ENCODE measurements around the gene ZFY. TPM values are rescaled to one million over a fixed set of nuclear protein-coding genes. Genes with fewer than 3 reads are reported as not detected.
"Not testable (repeated sequence)": the region's sequence is repeated elsewhere in the genome, so short reads cannot be mapped to it uniquely, and the experiment has no call there.

The ZFY gene
- total RNA-seq, 8 experiments from 2014 or later, result 4.1 to 11.2 (median 9.7) TPM; not detected in 2

DNA sequence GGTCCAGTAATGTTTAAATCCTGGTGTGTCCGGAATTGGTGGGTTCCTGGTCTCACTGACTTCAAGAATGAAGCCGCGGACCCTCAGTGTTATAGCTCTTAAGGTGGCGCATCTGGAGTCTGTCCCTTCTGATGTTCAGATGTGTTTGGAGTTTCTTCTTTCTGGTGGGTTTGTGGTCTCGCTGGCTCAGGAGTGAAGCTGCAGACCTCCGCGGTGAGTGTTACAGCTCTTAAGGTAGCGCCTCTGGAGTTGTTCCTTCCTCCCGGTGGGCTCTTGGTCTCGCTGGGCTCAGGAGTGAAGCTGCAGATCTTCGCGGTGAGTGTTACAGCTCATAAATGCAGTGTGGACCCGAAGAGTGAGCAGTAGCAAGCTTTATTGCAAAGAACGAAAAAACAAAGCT lies 62.2 kb downstream of the ZFY start:
- H3K4me3 ChIP-seq; in situ Hi-C loops (cut with MboI; ENCODE audit: low pct_unique_long_range_greater_than_20kb in 2 of 9, low sequenced_read_pairs in 9 of 9, unreplicated experiment in 9 of 9); H3K4me1 ChIP-seq (replicated peaks in 1 of 2); H3K27ac ChIP-seq; ATAC-seq (replicated peaks in 6 of 8): not testable (repeated sequence)
- WGBS, 10 experiments, result 100% methylated on average over 1 of the region's 14 CpGs; no CpG with 5 or more reads in 9 of the 10 experiments

DNA sequence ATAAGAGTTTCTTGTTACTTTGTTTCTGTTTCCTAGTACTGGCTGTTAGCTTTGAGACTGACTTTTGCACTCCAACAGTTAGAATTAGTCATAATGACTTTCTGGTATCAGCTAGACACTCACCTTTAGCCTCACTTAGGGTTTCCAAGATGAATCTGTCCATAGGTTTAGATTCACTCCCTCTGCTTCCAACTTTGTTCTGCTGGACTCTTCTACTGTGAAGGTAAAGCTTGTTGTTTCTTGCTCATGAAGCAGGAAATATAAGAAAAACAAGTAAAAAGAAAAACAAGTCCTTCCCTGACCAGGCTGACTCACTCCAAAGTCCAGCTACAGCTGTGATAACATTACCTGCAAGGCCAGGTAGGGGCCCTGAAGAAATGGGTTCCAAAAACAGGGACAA lies 67.0 kb downstream of the ZFY start:
- Histone ChIP-seq H3K4me3 (no peak overlapping the region), H3K27ac (no peak overlapping the region), H3K4me1 (replicated peaks in 1 of 2) (no peaks in the 10 kb centered on the region)
- in situ Hi-C loops (cut with MboI; ENCODE audit: low pct_unique_long_range_greater_than_20kb in 2 of 9, low sequenced_read_pairs in 9 of 9, unreplicated experiment in 9 of 9), result no loop called here
- ATAC-seq (replicated peaks in 6 of 8), result no peak

DNA sequence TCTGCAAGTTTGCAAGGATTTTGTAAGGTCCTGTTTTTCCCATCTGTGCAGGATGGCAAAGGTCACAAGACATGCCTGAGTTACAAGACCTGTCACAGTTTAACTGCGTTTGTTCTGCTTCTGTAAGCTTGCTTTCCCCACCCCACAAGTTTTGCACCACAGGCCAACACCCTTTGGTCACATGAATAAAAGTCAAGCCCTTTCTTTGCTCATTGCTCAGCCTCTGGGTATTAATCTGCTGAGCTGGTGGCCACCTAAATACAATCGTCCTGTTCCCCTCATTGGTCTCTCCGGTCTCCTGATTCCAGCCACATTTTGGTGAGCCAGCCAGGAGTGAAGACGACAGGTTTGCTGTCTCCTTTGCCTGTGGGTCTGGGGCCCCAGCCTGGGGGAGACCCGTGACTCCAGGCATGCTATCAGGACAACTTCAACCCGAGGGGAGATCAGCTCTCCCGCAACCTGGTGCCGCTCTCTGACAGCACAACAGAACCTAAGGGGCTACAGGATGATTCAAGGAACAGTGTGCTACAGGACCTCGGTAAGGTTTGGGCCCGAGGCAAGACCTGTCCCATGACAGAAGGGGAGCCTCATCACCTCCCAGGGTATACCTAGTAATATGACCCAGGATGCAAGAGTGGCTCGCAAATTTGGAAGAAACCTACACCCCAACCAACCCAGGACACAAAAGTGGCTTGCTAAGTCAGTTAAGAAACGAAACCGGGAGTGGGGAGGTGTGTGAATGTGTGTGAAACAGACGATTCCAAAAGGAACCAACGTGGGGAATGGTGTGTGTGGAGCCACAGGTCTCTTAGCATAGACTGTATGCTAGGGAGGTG lies 67.7 kb downstream of the ZFY start:
- Histone ChIP-seq H3K4me1 (replicated peaks in 1 of 2) (no peaks in the 10 kb centered on the region), H3K4me3 (no peak overlapping the region), H3K27ac (no peak overlapping the region)
- peak in 3 of 8 experiments; percentile 68 to 73 (median 68) for ATAC-seq (replicated peaks in 6 of 8)
- 92% methylated on average over 2 of the region's 15 CpGs; no CpG with 5 or more reads in 9 of the 10 experiments for WGBS, 10 experiments
- in situ Hi-C loops (cut with MboI; ENCODE audit: low pct_unique_long_range_greater_than_20kb in 2 of 9, low sequenced_read_pairs in 9 of 9, unreplicated experiment in 9 of 9), result no loop called here

DNA sequence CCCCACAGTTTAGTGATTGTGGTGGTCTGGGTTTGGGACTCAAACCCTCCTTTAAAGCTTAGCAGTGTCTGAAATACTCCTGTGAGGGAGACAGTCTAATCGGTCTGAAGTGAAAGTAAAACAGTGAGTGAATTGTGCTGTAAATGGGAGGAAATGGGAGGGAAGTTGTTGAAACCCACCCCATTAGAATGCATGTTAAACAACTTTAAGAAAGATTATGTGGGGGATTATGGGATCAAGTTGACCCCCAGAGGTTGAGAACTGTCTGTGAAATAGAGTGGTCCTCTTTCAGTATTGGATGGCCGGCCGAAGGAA lies 68.3 kb downstream of the ZFY start:
- in situ Hi-C loops (cut with MboI; ENCODE audit: low pct_unique_long_range_greater_than_20kb in 2 of 9, low sequenced_read_pairs in 9 of 9, unreplicated experiment in 9 of 9), result no loop called here
- ATAC-seq (replicated peaks in 6 of 8), result peak in 2 of 8 experiments; percentile 31 to 57
- WGBS, 10 experiments, result 0% methylated on average over 2 of the region's 3 CpGs; no CpG with 5 or more reads in 9 of the 10 experiments
- H3K4me1 ChIP-seq (replicated peaks in 1 of 2), result no peaks in the 10 kb centered on the region
- H3K27ac ChIP-seq, result no peak overlapping the region
- H3K4me3 ChIP-seq, result no peak overlapping the region

DNA sequence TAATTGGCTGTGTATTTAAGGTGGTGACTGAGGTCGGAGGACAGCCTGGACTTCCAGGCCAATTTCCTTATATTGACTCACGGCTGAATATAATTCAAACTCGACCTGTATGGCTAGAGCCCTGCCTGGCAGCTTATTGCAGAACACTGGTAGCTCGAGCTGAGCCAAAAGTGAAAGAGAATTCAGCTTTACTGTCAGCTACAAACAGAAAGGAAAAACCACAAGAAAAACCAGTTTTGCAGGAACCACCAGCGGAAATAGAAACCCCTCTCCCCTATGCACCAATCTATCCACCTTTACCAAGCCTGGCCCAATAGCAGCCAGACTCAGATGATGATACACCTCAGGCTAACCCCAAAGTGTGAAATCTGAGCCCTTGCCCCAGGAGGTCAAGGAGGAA lies 68.7 kb downstream of the ZFY start:
- H3K4me3 ChIP-seq, result no peak overlapping the region
- WGBS, 10 experiments, result 4 to 100% (median 80%) methylated on average over 1 to 3 of the region's 5 CpGs; no CpG with 5 or more reads in 5 of the 10 experiments
- H3K27ac ChIP-seq, result no peak overlapping the region
- ATAC-seq (replicated peaks in 6 of 8), result peak in 3 of 8 experiments; percentile 8 to 39 (median 12)
- in situ Hi-C loops (cut with MboI; ENCODE audit: low pct_unique_long_range_greater_than_20kb in 2 of 9, low sequenced_read_pairs in 9 of 9, unreplicated experiment in 9 of 9), result no loop called here
- H3K4me1 ChIP-seq (replicated peaks in 1 of 2), result no peaks in the 10 kb centered on the region

DNA sequence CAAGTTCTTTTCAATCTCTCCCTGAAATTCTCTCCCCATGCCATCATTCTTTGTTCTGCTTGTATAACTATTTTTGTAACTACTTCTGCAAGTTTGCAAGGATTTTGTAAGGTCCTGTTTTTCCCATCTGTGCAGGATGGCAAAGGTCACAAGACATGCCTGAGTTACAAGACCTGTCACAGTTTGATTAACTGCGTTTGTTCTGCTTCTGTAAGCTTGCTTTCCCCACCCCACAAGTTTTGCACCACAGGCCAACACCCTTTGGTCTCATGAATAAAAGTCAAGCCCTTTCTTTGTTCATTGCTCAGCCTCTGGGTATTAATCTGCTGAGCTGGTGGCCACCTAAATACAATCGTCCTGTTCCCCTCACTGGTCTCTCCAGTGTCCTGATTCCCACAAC lies 70.8 kb downstream of the ZFY start:
- H3K4me1 ChIP-seq (replicated peaks in 1 of 2); H3K27ac ChIP-seq; H3K4me3 ChIP-seq; in situ Hi-C loops (cut with MboI; ENCODE audit: low pct_unique_long_range_greater_than_20kb in 2 of 9, low sequenced_read_pairs in 9 of 9, unreplicated experiment in 9 of 9): not testable (repeated sequence)
- 20 to 60% methylated on average over 1 of the region's 2 CpGs; no CpG with 5 or more reads in 8 of the 10 experiments for WGBS, 10 experiments
- peak in 4 of 8 experiments; percentile 17 to 54 (median 32) for ATAC-seq (replicated peaks in 6 of 8)

DNA sequence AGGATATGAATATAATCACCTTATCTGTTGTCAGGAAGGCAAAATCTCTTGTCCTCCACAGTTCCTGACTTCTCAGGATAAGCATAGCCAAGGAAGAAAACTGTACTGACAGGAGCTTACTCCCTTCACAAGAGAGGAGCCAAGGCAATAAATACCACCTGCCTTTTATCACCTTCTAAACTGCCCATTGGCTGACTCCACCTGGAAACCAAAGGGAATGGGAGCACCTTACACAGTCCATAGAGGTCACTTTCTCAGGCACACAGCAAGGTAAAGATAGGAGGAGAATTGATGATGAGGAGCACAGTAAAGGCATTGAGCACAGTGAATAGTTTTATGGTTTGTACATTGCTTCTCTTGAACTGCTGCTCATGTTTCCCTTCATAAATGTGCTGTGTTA lies 72.8 kb downstream of the ZFY start:
- in situ Hi-C loops (cut with MboI; ENCODE audit: low pct_unique_long_range_greater_than_20kb in 2 of 9, low sequenced_read_pairs in 9 of 9, unreplicated experiment in 9 of 9), result no loop called here
- Histone ChIP-seq H3K4me1 (replicated peaks in 1 of 2) (no peaks in the 10 kb centered on the region), H3K27ac (no peak overlapping the region), H3K4me3 (no peak overlapping the region)
- no peak for ATAC-seq (replicated peaks in 6 of 8)

DNA sequence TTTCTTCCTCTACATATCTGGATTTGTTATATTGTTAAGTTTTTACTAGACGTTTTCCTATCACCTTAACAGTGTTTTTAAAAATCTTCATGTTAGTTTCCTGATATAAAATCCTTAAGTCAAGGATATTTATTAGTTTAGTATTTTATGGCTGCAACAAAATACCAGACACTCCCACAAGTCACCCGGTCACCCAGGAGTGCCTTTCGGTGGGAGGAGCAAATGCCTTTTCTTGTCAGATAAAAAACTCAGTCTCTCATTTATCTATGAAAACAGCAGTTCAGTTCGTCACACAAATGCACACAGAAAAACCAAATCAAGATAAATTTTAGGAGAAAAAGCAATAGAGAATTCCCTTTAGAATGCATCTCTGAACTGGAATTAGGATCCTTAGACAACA lies 77.0 kb downstream of the ZFY start:
- Histone ChIP-seq H3K27ac (no peak overlapping the region), H3K4me3 (no peak overlapping the region), H3K4me1 (replicated peaks in 1 of 2) (no peaks in the 10 kb centered on the region)
- ATAC-seq (replicated peaks in 6 of 8), result no peak
- in situ Hi-C loops (cut with MboI; ENCODE audit: low pct_unique_long_range_greater_than_20kb in 2 of 9, low sequenced_read_pairs in 9 of 9, unreplicated experiment in 9 of 9), result no loop called here
- 0 to 67% (median 25%) methylated on average over 1 to 4 of the region's 4 CpGs; no CpG with 5 or more reads in 5 of the 10 experiments for WGBS, 10 experiments

DNA sequence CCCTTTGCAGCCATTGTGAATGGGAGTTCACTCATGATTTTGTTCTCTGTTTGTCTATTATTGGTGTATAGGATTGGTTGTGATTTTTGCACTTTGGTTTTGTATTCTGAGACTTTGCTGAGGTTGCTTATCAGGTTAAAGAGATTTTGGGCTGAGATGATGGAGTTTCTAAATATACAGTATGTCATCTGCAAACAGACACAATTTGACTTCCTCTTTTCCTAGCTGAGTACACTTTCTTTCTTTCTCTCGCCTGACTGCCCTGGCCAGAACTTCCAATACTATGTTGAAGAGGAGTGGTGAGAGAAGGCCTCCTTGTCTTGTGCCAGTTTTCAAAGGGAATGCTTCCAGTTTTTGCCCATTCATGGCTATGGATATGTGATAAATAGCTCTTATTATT lies 81.4 kb downstream of the ZFY start:
- no peak for ATAC-seq (replicated peaks in 6 of 8)
- Histone ChIP-seq H3K4me3 (no peak overlapping the region), H3K27ac (no peak overlapping the region), H3K4me1 (replicated peaks in 1 of 2) (no peaks in the 10 kb centered on the region)
- WGBS, 10 experiments, result 50% methylated on average over 1 of the region's 1 CpG; no CpG with 5 or more reads in 9 of the 10 experiments
- in situ Hi-C loops (cut with MboI; ENCODE audit: low pct_unique_long_range_greater_than_20kb in 2 of 9, low sequenced_read_pairs in 9 of 9, unreplicated experiment in 9 of 9), result no loop called here

DNA sequence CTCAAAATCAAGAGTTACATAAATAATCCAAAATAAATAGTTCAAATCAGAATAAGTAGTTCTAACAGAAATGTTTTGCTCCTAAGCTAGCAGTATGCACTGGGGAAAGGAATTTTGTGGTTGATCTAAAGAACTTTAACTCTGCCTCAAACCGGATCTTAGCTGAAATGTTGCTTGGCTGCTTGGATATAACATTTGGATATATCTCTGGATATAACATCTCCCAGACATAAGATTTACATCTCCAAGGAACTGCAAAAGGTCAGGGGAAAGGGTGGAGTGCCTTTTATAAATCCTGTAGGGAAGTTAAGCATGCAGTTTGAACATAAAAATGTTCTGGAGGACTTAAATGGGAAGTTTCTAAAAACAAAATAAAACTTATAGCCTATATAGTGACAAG lies 83.4 kb downstream of the ZFY start:
- 0 to 80% (median 17%) methylated on average over 1 of the region's 1 CpG; no CpG with 5 or more reads in 5 of the 10 experiments for WGBS, 10 experiments
- ATAC-seq (replicated peaks in 6 of 8), result no peak
- Histone ChIP-seq H3K27ac (no peak overlapping the region), H3K4me1 (replicated peaks in 1 of 2) (no peaks in the 10 kb centered on the region), H3K4me3 (no peak overlapping the region)
- in situ Hi-C loops (cut with MboI; ENCODE audit: low pct_unique_long_range_greater_than_20kb in 2 of 9, low sequenced_read_pairs in 9 of 9, unreplicated experiment in 9 of 9), result no loop called here

DNA sequence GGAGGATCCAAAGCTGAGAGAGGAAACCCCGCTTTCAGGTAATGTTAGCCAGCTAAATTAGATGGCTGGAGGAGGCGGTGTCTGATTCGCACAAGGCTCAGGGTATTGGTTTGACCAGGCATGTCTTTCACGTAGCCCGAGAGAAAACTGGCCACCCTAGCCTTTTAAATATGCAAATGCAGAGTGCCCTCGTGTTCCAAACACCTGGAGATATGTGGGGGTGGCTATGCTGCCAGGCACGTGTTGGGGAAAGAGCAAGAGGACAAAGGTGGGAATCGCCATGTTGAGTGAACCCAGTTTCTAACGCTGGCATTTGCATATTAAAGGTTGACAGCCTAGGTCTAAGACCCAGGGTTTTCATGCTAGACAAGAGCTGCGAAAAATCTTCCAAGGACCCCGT lies 84.4 kb downstream of the ZFY start:
- Histone ChIP-seq H3K4me3 (no peak overlapping the region), H3K27ac (no peak overlapping the region), H3K4me1 (replicated peaks in 1 of 2) (no peaks in the 10 kb centered on the region)
- no peak for ATAC-seq (replicated peaks in 6 of 8)
- 0 to 100% (median 90%) methylated on average over 1 to 2 of the region's 11 CpGs; no CpG with 5 or more reads in 7 of the 10 experiments for WGBS, 10 experiments
- in situ Hi-C loops (cut with MboI; ENCODE audit: low pct_unique_long_range_greater_than_20kb in 2 of 9, low sequenced_read_pairs in 9 of 9, unreplicated experiment in 9 of 9), result no loop called here

DNA sequence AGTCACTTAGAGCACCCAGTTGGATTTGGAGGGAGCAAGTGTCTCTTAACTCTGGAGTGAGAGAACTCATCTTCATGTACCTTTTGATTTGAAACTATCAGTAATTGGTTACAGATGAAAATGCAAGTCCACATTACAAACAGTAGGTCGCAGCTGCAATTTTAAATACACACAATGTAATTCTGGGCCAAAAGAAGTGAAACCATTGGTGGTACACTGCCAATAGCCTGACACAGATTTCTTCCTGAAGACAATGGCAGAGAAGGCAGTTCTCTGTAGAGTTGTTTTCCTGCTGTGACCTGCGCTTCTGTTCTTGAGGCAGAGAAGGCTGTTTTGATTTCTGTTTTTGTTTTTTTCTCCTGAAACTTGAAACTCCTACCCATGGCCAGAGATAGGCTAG lies 86.0 kb downstream of the ZFY start:
- H3K4me1 ChIP-seq (replicated peaks in 1 of 2), result no peaks in the 10 kb centered on the region
- H3K27ac ChIP-seq, result no peak overlapping the region
- in situ Hi-C loops (cut with MboI; ENCODE audit: low pct_unique_long_range_greater_than_20kb in 2 of 9, low sequenced_read_pairs in 9 of 9, unreplicated experiment in 9 of 9), result no loop called here
- no CpG with 5 or more reads among the region's 2 CpGs for WGBS, 10 experiments
- ATAC-seq (replicated peaks in 6 of 8), result no peak
- no peak overlapping the region for H3K4me3 ChIP-seq

DNA sequence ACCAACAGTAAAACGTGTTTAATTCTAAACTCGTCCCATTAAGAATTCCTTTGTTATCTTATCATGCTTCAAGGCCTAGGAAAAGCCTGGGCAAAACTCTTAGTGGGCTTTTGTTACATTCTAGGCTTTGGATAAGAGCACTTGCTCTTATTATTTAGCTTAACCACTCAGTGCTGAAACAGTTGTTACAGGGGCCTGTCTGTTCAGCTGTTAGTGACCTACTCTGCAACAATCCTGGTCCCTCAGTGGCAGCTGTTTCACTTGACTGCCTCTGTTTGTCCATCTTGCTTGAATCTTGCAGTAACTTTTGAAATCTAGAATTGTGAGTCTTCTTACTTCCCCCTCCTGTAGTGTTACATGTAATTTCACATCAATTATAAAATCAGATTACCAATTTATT lies 88.4 kb downstream of the ZFY start:
- no peak overlapping the region for H3K27ac ChIP-seq
- WGBS, 10 experiments, result 20% methylated on average over 1 of the region's 2 CpGs; no CpG with 5 or more reads in 9 of the 10 experiments
- no peak overlapping the region for H3K4me3 ChIP-seq
- in situ Hi-C loops (cut with MboI; ENCODE audit: low pct_unique_long_range_greater_than_20kb in 2 of 9, low sequenced_read_pairs in 9 of 9, unreplicated experiment in 9 of 9), result no loop called here
- no peaks in the 10 kb centered on the region for H3K4me1 ChIP-seq (replicated peaks in 1 of 2)
- no peak for ATAC-seq (replicated peaks in 6 of 8)

DNA sequence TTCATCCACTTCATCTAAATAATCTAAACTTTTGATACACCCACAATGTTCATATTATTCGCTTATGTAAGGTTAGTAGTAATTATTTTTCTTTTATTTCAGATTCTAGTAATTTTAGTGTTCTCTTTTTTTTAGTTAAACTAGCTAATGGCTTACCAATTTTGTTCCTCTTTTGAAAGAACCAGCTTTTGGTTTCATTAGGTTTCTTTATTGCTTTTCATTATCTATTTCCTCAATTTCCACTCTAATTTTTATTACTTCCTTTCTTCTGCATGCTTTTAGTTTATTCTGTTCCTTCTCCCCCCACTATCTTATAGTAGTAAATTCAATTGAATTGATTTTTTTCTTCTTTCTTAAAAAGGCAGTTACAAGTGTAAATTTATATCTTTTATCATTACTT lies 90.2 kb downstream of the ZFY start:
- Histone ChIP-seq H3K4me3 (no peak overlapping the region), H3K27ac (no peak overlapping the region), H3K4me1 (replicated peaks in 1 of 2) (no peaks in the 10 kb centered on the region)
- no peak for ATAC-seq (replicated peaks in 6 of 8)
- 0 to 100% (median 92%) methylated on average over 1 of the region's 1 CpG; no CpG with 5 or more reads in 6 of the 10 experiments for WGBS, 10 experiments
- in situ Hi-C loops (cut with MboI; ENCODE audit: low pct_unique_long_range_greater_than_20kb in 2 of 9, low sequenced_read_pairs in 9 of 9, unreplicated experiment in 9 of 9), result no loop called here
